RCC 7860 (cell line): Measurements from ENCODE around the gene LRRC37A3.
"Not testable (repeated sequence)": the region's sequence is repeated elsewhere in the genome, so short reads cannot be mapped to it uniquely, and the experiment has no call there.

Experiments used
- DNase-seq: peaks from one replicate; pipeline ENCODE4 v3.0.0-alpha.2; 2015; ENCODE audit warnings: low spot score
- FAIRE-seq: peaks from 2 replicates; lab custom pipeline; 2012; peaks lifted over from hg19 to GRCh38; lab: Jason Lieb, UNC

LRRC37A3 gene

DNA sequence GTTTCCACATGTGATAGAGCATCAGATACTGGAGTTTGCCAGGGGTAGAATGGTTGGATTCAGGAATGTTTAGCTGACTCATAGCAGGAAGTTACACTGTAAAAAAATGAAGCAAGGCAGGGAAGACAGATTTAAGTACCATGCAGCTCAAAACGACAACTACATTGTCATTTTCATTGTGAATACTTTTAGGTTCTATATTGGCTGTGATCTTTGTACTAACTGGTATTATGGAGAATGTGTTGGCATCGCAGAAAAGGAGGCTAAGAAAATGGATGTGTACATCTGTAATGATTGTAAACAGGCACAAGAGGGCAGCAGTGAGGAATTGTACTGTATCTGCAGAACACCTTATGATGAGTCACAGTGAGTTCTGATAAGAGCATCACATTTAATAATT, 8.2 kb upstream of the LRRC37A3 start:
- DNase-seq, result peak; percentile 56
- peak; percentile 88 for FAIRE-seq

DNA sequence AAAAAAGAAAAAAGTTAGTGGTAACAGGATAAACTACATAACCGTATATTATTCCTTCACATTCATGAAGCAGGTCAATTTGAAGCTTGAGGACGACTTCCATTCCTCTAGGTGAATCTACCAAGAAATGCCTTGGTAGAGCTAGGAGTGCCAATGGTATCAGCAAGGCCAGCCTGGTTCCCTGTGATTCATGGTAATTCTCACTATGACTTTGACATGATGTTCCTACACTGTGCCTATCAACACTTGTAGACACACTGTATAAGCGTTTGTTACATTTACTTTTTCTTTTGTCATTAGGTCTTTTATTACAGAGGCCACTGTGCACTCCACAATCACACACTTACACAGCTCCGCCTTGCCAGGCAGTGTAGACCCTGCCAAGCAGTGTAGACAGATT, 7.2 kb upstream of the LRRC37A3 start:
- DNase-seq, FAIRE-seq: not testable (repeated sequence)

DNA sequence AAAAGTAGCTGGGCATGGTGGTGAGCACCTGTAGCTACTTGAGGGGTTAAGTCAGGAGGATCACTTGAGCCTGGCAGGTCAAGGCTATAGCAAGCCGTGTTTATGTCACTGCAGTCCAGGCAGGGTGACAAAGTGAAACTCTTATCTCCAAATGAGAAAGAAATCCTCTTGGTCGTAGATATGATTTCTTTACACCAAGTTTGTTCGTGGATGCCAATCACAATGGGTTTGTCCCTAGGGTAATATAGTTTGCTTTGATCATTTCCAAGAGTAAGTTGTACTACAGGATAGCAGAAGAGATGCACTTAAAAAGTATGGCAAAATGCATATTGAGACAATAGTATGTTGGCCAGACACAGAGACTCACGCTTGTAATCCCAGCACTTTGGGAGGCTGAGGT, 6.0 kb upstream of the LRRC37A3 start:
- not testable (repeated sequence) for FAIRE-seq, DNase-seq

DNA sequence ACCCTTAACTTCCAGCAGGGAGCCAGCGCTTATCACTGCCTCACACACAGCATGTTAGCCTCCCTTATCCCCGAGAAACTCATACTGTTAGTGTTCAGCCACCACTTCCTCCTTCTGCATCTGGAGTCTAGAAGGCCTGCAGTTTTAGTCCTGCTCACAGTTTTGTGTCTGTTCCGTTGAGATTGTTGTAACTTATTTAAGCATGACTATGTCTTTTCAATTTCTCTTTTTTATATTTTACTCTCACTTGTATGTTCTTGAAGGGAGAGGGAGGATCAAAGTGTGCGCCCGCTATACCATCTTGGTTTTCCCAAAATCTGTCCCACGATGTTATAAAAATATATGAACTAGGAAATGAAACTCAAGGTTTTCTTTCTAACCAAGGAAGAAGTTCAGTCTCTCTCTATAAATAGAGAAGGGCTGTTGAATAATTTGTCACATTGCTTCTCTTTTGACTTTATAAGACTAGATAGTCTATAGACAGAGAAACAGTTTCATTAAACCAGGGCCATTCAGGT, 3.8 kb upstream of the LRRC37A3 start:
- not testable (repeated sequence) for FAIRE-seq, DNase-seq

DNA sequence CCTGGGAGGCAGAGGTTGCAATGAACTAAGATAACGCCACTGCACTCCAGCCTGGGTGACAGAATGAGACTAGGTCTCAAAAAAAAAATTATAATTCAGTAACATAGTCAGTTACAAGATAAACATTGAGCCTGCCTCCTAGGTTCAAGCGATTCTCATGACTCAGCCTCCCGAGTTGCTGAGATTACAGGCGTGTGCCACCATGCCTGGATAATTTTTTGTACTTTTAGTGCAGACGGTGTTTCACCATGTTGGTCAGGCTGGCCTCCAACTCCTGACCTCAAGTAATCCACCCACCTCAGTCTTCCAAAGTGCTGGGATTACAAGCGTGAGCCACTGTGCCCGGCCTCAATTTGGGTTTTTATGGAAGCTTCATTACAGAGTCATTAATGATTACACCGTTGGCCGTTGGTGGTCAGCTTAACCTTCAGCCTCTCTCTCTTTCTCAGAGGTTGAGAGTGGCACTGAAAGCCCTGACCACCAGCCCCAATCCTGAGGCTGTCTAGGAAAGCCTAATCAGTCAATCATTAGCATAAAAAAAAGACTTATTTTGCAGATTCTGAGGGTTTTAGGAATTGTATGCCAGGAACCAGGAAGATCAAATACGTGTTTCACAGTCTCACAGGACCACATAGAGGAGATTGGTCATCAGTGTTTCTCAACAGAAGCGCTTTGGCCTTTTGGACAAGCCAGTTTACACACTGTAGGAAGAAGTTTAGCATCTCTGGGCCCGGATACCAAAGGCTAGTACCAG, 1.3 kb upstream of the LRRC37A3 start:
- DNase-seq, result peak; percentile 99

DNA sequence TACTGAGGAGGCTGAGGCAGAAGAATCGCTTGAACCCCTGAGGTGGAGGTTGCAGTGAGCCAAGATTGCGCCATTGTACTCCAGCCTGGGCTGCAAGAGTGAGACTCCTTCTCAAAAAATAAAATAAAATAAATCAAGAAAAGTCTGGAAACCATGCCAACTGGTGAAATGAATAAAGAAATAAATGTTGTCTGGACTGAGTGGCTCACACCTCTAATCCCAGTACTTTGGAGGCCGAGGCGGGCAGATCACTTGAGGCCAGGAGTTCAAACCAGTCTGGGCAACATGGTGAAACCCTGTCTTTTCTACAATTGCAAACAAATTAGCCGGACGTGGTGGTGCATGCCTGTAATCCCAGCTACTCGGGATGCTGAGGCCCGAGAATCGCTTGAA, 744 bp upstream of the LRRC37A3 start:
- FAIRE-seq (no peak), DNase-seq (no peak)

More for the DNA sequence above, 1.3 kb upstream of the LRRC37A3 start:
- FAIRE-seq, result peak; percentile 96

DNA sequence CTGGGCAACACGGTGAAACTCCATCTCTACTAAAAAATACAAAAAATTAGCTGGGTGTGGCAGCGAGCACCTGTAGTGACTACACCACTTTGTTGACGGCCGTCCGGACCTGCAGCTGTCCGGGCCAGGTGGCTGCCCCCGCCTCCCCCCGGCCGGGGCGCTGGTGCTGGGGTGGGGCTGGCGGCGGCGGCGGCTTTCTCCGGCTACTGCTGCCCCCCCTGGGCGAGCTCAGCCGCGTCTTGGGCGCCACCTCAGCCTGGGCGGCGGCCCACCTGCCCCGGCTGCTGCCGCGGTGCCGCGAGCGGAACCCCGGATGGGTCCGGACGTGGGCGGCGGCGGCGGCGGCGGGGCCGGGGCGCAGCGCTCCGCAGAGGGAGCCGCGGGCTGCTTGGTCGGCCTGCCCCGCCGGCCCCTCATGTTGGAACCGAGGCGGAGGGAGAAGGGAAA, 413 bp downstream of the LRRC37A3 start:
- not testable (repeated sequence) for FAIRE-seq, DNase-seq

DNA sequence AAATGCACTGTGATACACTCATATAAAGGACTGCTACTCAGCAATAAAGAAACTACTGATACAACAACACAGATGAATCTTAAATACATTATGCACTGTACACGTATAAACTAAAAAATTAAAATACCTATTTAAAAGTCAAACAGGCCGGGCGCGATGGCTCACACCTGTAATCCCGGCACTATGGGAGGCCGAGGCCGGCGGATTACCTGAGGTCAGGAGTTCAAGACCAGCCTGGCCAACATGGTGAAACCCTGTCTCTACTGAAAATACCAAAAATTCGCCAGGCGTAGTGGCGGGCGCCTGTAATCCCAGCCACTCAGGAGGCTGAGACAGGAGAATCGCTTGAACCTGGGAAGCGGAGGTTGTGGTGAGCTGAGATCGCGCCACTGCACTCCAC, 1.7 kb downstream of the LRRC37A3 start:
- not testable (repeated sequence) for DNase-seq, FAIRE-seq

DNA sequence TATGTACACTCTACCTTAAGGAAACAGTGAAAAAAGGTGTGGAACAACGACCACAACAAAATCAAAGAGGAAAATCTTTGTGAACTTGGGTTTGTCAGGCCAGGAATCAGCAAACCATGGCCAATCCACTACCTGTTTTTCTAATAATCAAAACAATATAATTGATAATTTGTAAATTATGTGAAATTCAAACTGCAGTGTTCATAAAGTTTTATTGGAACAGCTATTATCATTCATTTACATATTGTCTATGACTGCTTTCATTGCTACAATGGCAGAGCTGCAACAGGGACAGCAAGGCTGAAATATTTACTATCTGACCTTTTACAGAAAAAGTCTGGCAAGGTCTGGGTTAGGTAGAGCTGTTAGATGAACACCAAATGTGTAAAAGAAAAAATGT, 4.0 kb downstream of the LRRC37A3 start:
- DNase-seq, FAIRE-seq: not testable (repeated sequence)

DNA sequence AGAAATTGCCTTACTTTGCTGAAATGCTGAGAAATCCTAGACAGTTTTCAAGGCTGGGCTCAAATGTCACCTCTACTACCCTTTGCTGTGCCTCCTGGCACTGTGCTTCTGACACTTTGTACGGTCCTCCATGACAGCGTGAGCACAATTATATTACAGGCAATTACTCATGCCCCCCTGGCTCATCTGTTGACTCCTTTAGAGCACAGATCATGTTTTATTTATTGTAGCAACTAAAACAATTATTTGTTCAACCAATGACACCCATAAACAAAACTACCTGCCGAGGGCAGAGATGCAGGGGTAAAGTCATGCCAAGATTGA, 9.1 kb downstream of the LRRC37A3 start:
- not testable (repeated sequence) for DNase-seq, FAIRE-seq

DNA sequence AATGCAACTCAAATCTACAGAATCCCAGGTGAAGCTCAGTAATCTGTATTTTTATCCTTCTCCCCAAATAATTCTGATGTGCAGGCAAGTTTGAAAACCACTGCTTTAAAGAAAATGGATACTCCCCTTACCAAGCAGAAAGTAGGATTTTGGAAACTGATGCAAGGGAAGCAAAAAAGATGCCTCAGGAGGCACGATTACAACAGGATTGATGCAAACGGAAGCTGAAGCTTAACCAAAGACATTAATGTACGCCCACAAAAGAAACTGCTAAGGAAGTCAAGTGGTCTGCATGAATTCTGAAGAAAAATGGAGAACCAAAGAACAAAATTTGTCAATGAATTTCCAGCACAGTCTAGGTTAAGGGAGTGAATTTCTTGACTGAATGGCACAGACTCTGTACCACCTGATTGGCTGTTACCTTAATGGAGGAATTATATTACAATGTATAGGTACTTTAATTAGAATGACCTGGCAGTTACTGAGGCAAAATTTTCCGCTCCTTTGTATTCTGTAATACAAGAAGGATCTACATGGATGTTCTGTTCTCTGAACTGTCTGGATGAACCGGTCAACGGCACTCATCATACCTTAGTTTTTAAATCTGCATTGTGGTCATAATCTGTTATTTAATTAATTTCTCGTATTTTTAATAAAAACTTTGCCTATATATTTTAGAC, 9.6 kb downstream of the LRRC37A3 start:
- not testable (repeated sequence) for FAIRE-seq, DNase-seq

DNA sequence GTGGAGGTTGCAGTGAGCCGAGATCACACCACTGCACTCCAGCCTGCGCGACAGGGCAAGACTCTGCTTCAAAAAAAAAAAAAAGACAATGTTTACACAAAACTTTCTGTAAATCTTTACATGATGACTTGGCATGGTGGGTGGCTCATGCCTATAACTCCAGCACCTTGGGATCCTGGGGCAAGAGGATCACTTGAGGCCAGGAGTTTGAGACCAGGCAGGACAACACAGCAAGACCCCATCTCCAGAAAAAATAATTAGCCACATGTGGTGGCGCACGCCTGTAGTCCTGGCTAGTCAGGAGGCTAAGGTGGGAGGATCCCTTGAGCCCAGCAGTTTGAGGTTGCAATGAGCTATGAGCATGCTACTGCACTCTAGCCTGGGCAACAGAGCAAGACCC, 15.2 kb downstream of the LRRC37A3 start:
- not testable (repeated sequence) for FAIRE-seq, DNase-seq

DNA sequence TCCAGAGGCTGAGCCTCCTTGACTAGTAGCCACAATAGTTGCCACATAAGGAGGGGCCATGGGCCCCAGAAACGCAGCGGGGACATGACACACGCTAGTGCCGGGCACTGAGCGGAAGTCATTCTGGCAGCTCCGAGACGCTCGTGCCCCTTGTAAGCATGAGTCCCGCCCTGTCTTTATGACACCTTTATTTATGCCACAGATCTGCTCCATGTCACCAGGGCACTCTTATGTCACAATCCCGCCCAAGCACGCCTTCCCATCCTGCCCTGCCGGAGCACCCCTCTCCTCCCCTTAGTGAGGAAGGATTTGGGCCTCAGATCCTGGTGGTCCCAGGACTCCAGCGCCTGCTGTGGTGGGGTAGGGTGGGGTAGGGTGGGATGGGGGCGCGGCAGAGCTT, 22.1 kb downstream of the LRRC37A3 start:
- FAIRE-seq, DNase-seq: not testable (repeated sequence)

DNA sequence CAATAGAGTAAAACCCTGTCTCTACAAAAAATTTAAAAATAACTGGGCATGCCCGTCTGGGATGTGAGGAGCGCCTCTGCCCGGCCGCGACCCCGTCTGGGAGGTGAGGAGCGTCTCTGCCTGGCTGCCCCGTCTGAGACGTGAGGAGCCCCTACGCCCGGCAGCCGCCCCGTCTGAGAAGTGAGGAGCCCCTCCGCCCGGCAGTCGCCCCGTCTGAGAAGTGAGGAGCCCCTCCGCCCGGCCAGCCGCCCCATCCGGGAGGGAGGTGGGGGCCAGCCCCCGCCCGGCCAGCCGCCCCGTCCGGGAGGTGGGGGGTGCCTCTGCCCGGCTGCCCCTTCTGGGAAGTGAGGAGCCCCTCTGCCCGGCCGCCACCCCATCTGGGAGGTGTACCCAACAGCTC, 45.1 kb downstream of the LRRC37A3 start:
- DNase-seq, FAIRE-seq: not testable (repeated sequence)

DNA sequence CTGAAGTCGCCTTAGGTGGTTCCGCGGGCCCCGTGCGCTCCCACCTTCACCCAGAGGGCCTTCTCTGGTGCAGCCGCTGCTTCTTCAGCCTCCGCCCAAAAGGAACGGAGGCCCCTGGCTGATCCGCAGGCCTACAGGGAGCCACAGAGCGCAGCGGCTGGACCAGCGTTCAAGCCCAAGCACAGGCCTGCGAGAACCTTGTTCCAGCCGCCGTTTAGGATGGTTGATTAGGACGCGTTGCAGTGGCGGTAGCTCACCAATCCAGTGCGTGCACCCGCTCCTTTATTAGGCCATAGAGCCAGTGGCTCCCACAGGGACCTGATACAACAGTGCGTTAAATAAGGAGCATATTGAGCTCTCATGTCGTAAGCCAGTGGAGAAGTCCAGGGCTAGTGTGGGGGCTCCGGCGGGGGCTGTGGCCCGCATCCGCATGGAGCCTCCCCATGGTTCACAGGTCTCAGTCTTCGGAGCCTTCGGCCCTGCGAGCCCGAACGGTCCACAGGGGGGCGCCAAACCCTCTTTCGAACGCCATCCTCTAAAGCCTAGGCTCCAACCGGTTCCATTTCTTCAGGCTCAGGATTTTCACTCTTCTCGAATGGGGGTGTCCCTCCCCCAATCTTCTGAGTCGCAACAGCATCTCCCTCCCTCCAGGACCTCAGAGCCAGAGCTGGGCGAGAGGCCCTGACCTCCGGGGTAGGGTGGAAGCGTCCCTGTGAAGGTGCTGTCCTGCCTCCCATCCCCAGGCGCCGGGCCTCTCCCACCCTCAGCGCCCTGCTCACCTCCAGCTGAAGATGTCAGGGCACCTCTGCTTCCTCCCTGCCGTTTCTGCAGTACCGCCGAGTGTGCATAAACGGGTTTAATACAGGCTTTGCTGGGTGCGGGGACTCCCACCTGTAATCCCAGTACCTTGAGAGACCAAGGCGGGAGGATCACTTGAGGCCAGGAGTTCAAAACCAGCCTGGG, 71.5 kb downstream of the LRRC37A3 start:
- not testable (repeated sequence) for FAIRE-seq
- DNase-seq, result peak; percentile 6

DNA sequence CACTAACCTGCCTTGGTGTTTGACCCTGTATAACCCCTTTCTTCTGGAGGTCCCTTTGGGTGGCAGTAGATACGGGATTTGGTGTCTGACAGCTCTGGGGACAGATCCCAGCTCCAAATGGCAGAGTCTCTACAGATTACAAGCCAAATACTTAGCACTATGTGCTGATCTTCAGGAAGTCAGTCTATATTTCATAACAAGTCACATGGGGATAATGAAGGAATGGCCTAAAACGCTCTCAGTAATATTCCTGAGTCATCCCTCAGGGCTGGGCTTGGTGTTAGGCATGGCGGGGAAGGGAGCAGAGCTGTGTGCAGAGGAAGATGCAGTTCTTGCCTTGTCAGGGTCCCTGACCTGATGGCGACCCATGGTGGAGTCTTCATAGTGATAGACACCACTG, 72.4 kb downstream of the LRRC37A3 start:
- DNase-seq, FAIRE-seq: not testable (repeated sequence)

DNA sequence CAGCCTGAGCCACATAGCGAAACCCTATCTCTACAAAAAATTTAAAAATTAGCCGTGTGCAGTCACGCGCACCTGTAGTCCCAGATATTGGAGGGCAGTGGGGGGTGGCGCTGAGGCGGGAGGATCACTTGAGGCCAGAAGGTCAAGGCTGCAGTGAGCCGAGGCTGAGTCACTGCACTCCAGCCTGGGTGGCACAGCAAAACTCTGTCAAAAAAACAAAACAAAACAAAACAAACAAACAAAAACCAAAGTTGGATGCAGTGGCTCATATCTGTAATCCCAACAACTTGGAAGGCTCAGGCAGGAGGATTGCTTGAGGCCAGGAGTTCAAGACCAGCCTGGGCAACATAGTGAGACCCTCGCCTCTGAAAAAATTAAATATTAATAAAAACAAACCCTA, 75.4 kb downstream of the LRRC37A3 start:
- not testable (repeated sequence) for FAIRE-seq
- peak; percentile 11 for DNase-seq

DNA sequence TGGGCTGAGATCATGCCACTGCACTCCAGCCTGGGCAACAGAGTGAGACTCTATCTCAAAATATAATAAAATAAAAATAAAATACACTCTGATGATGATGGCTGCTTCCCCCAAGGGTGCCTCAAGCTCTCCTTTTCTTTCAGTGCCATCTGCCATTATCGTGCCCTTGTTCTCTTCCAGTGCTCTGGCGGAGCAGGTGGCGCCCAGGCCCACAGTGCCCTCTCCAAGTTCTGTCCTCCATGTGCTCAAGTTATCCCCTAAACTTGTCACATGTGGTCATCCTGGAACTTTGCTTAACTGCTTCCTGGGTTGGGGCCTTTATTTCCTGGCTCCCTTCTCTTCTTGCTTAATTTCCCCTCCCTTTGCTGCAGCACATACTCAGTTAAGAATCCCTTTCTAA, 76.4 kb downstream of the LRRC37A3 start:
- not testable (repeated sequence) for FAIRE-seq, DNase-seq

DNA sequence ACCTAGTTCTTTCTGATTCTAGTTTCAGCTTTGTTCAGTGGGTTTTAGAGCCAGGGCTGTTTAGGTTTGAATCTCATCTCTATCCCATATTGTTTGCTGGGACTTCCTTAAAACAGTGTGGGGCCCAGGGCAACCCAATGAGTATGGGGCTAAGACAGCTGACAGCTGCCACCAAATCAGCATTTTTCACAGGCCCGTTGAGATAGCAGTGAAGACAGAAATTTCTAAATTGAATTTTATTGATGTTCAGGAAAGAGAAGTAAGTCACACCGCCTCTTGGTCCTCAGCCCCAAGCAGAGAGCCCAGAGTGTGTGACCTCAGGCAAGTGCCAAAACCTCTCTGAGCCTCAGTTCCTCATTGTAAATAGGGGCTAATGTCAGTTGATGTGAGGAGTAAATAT, 78.3 kb downstream of the LRRC37A3 start:
- not testable (repeated sequence) for DNase-seq, FAIRE-seq

DNA sequence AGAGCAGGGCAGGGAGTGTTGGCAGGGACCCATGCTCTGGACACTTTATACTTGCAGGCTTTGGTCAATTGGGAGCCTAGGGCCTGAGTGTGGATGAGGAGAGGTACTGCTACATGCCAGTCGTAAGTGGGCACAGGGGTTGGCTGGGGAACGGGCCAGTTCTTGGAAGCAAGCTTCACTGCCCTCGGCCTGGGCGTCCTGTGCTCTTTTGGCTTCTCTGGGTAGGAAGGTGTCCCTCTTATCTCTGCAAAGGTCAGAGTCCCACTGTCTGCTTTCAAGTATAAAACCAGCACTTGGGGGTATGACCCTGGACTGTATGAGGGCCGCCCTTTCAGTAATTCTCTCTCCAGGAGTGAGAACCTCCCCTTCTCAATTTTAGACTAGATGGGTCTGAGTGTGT, 80.8 kb downstream of the LRRC37A3 start:
- not testable (repeated sequence) for FAIRE-seq, DNase-seq
